CD14-positive monocyte (primary cell): ENCODE measurements around the gene C5. TPM values are rescaled to one million over a fixed set of nuclear protein-coding genes. Genes with fewer than 3 reads are reported as not detected.
"Not testable (repeated sequence)": the region's sequence is repeated elsewhere in the genome, so short reads cannot be mapped to it uniquely, and the experiment has no call there.

Experiments
- DNase-seq, 3 donors: peaks; one replicate each; pipeline ENCODE4 v3.0.0-alpha.2; 2011 to 2022
- H2AFZ ChIP-seq: 2 replicates; pipeline ENCODE4 v1.6.0; 2012; ENCODE audit warnings: mild to moderate bottlenecking, low read depth, low read length, inconsistent platforms; ENCODE audit not compliant: insufficient read depth, poor library complexity, severe bottlenecking
- H3K27ac ChIP-seq, 2 donors: 1 replicate in 1 of 2; 2 replicates in 1 of 2; pipeline ENCODE4 v1.5.1; 2012 to 2013; ENCODE audit warnings: low read length in 2 of 2, control low read depth in 1 of 2, inconsistent platforms in 1 of 2, low read depth in 1 of 2, mild to moderate bottlenecking in 1 of 2
- H3K27me3 ChIP-seq, 2 donors: one replicate each; pipeline versions ENCODE4 v1.6.0 to v1.6.1; 2011 to 2013; ENCODE audit warnings: low read length in 2 of 2; ENCODE audit not compliant: control insufficient read depth in 2 of 2, insufficient read depth in 2 of 2
- H3K36me3 ChIP-seq, 2 donors: replicated peaks in 1 of 2; 1 replicate in 1 of 2; 2 replicates in 1 of 2; pipeline versions ENCODE4 v1.5.1 to v1.6.1; 2012 to 2013; ENCODE audit warnings: low read length in 2 of 2, control low read depth in 1 of 2, inconsistent platforms in 1 of 2, mild to moderate bottlenecking in 1 of 2; ENCODE audit not compliant: insufficient read depth in 2 of 2, control insufficient read depth in 1 of 2
- H3K4me1 ChIP-seq, 2 donors: 1 replicate in 1 of 2; 2 replicates in 1 of 2; pipeline versions ENCODE4 v1.5.1 to v1.6.1; 2012 to 2013; ENCODE audit warnings: low read length in 2 of 2, control low read depth in 1 of 2, inconsistent platforms in 1 of 2, mild to moderate bottlenecking in 1 of 2, moderate library complexity in 1 of 2; ENCODE audit not compliant: insufficient read depth in 2 of 2, control insufficient read depth in 1 of 2
- H3K4me2 ChIP-seq: replicated peaks from 2 replicates; pipeline ENCODE3; 2012; ENCODE audit warnings: low read length, moderate library complexity, mild to moderate bottlenecking; ENCODE audit not compliant: poor library complexity, severe bottlenecking; ENCODE audit errors: extremely low read depth
- H3K4me3 ChIP-seq, 3 experiments: fragments of 200-600 bp in 1 of 3; sonication (generic) in 1 of 3; replicated peaks in 1 of 3; 1 replicate in 2 of 3; 2 replicates in 1 of 3; pipeline ENCODE4 v1.5.1; 2011 to 2013; ENCODE audit warnings: low read length in 3 of 3, mild to moderate bottlenecking in 3 of 3, control low read depth in 2 of 3, low read depth in 2 of 3, inconsistent platforms in 1 of 3, moderate library complexity in 1 of 3
- H3K79me2 ChIP-seq: 2 replicates; pipeline ENCODE4 v1.6.0; 2012; ENCODE audit warnings: mild to moderate bottlenecking, control low read depth, inconsistent platforms, low read length, moderate library complexity; ENCODE audit not compliant: insufficient read depth
- H3K9ac ChIP-seq: 2 replicates; pipeline ENCODE4 v1.6.0; 2017; ENCODE audit warnings: low read length, mild to moderate bottlenecking; ENCODE audit not compliant: insufficient read depth, poor library complexity, severe bottlenecking
- H3K9me3 ChIP-seq, 2 donors: replicated peaks in 1 of 2; 1 replicate in 1 of 2; 2 replicates in 1 of 2; pipeline versions ENCODE4 v1.5.1 to v1.6.1; 2012 to 2013; ENCODE audit warnings: low read length in 2 of 2, control low read depth in 1 of 2; ENCODE audit not compliant: control insufficient read depth in 1 of 2, insufficient read depth in 1 of 2
- H4K20me1 ChIP-seq: 2 replicates; pipeline ENCODE4 v1.6.0; 2012; ENCODE audit warnings: mild to moderate bottlenecking, low read length, control low read depth, moderate library complexity; ENCODE audit not compliant: insufficient read depth
- H3K27ac Mint-ChIP-seq, 7 donors: one replicate each; pipeline ENCODE4 v1.8.0; 2020; ENCODE audit warnings: mild to moderate bottlenecking in 7 of 7, mixed read lengths in 7 of 7, moderate library complexity in 6 of 7, inconsistent platforms in 2 of 7
- H3K27me3 Mint-ChIP-seq, 3 donors: one replicate each; pipeline ENCODE4 v1.8.0; 2021 to 2022; ENCODE audit warnings: low read depth in 3 of 3, mild to moderate bottlenecking in 3 of 3, mixed read lengths in 3 of 3, moderate library complexity in 3 of 3, inconsistent platforms in 1 of 3
- H3K36me3 Mint-ChIP-seq, 2 donors: one replicate each; pipeline ENCODE4 v1.8.0; 2020; ENCODE audit warnings: mixed read lengths in 2 of 2, inconsistent platforms in 1 of 2, mild to moderate bottlenecking in 1 of 2
- H3K4me1 Mint-ChIP-seq: one replicate; pipeline ENCODE4 v1.8.0; 2020; ENCODE audit warnings: mild to moderate bottlenecking, mixed read lengths
- H3K4me3 Mint-ChIP-seq, 2 donors: one replicate each; pipeline ENCODE4 v1.8.0; 2020; ENCODE audit warnings: mild to moderate bottlenecking in 2 of 2, mixed read lengths in 2 of 2, moderate library complexity in 1 of 2
- H3K9me3 Mint-ChIP-seq, 7 donors: one replicate each; pipeline ENCODE4 v1.8.0; 2020 to 2022; ENCODE audit warnings: mixed read lengths in 7 of 7, mild to moderate bottlenecking in 6 of 7, moderate library complexity in 6 of 7, inconsistent platforms in 2 of 7
- CTCF ChIP-seq: fragments of 200-600 bp; IDR thresholded peaks from one replicate; pipeline ENCODE4 v1.8.0; 2022; ENCODE audit warnings: antibody characterized with exemption, mild to moderate bottlenecking
- WGBS: methylation state at CpG from one replicate; pipeline ENCODE4 v1.1.5; 2013; ENCODE audit warnings: missing lambda C conversion rate; ENCODE audit not compliant: insufficient coverage; 5-methylcytosine and 5-hydroxymethylcytosine counted together
- intact Hi-C, 2 donors: fragments of 100-400 bp; cut with micrococcal nuclease; formaldehyde crosslinking; loops; one replicate each; pipeline versions ENCODE4 v1.15.0 to v1.15.1; 2023
- polyA plus RNA-seq, 3 donors: library from polyadenylated mRNA; depleted of rRNA in 1 of 3; unstranded in 2 of 3; stranded (reverse) in 1 of 3; fragments of 300-500 nt in 2 of 3; fragments of >200 nt in 1 of 3; fragmentation: Illumina TruSeq in 2 of 3; gene quantifications; 1 replicate in 2 of 3; 2 replicates in 1 of 3; pipeline ENCODE4 v1.2.3, GENCODE V29; 2012 to 2021

Gene C5
- polyA plus RNA-seq, 3 donors, result 0.66 to 3.5 (median 1.2) TPM

GRCh38 chr9:121095057-121095456 is 45.0 kb upstream of the C5 start:
- DNase-seq, result no peak
- intact Hi-C loops, result no loop called here
- no peak overlapping the region for H3K4me3 Mint-ChIP-seq
- peaks cover 10% of the 10 kb centered on the region for H3K4me1 Mint-ChIP-seq
- Histone ChIP-seq H3K9ac (no peak overlapping the region), H3K79me2 (peaks cover 24% of the 10 kb centered on the region), H3K4me1 (no peaks in the 10 kb centered on the region), H2AFZ (no peak overlapping the region), H3K4me2 (no peak overlapping the region), H4K20me1 (no peaks in the 10 kb centered on the region), H3K27me3 (no peaks in the 10 kb centered on the region), H3K27ac (no peak overlapping the region), H3K36me3 (peaks cover 75 to 90% of the 10 kb centered on the region in 2 donors), H3K9me3 (no peaks in the 10 kb centered on the region), H3K4me3 (no peak overlapping the region)
- no peaks in the 10 kb centered on the region for H3K27me3 Mint-ChIP-seq
- no peak for TF ChIP-seq CTCF
- no peak overlapping the region for H3K27ac Mint-ChIP-seq
- peaks cover 74 to 84% of the 10 kb centered on the region in 2 donors for H3K36me3 Mint-ChIP-seq
- peaks cover 1 to 10% (median 7%) of the 10 kb centered on the region in 7 donors for H3K9me3 Mint-ChIP-seq

- H3K27me3 Mint-ChIP-seq, H3K9ac ChIP-seq, H3K4me3 Mint-ChIP-seq, DNase-seq, H2AFZ ChIP-seq, H3K27me3 ChIP-seq, H3K9me3 Mint-ChIP-seq, H3K9me3 ChIP-seq, H3K27ac ChIP-seq, H3K4me2 ChIP-seq, intact Hi-C loops, H3K4me3 ChIP-seq: not testable (repeated sequence)
- H3K4me1 Mint-ChIP-seq, result peaks cover 20% of the 10 kb centered on the region
- Histone ChIP-seq H3K79me2 (peaks cover 62% of the 10 kb centered on the region), H3K4me1 (peaks cover 6 to 14% of the 10 kb centered on the region in 2 donors), H4K20me1 (peaks cover 11% of the 10 kb centered on the region), H3K36me3 (peaks cover 46 to 73% of the 10 kb centered on the region in 2 donors)
- WGBS, result 100% methylated on average over 2 of the region's 6 CpGs
- H3K36me3 Mint-ChIP-seq, result peaks cover 55 to 65% of the 10 kb centered on the region in 2 donors
- peak overlapping the region in 2 of 7 donors; percentile 50 to 69 for H3K27ac Mint-ChIP-seq
Observed at GRCh38 chr9:121090743-121091142, 40.7 kb upstream of the C5 start.
